SK-N-MC (cell line): ENCODE results near the gene RRBP1.

Experiments
- FOXP2 ChIP-seq: optimal IDR thresholded peaks from 2 replicates; pipeline ENCODE3; 2011; ENCODE audit warnings: mild to moderate bottlenecking, moderate library complexity; ENCODE audit not compliant: insufficient read depth; ENCODE audit errors: extremely low read length, control extremely low read depth
- POLR2AphosphoS5 ChIP-seq: IDR thresholded peaks from 2 replicates; pipeline ENCODE4 v1.6.1; 2012; ENCODE audit warnings: mild to moderate bottlenecking, low read depth, low read length, borderline replicate concordance

DNA sequence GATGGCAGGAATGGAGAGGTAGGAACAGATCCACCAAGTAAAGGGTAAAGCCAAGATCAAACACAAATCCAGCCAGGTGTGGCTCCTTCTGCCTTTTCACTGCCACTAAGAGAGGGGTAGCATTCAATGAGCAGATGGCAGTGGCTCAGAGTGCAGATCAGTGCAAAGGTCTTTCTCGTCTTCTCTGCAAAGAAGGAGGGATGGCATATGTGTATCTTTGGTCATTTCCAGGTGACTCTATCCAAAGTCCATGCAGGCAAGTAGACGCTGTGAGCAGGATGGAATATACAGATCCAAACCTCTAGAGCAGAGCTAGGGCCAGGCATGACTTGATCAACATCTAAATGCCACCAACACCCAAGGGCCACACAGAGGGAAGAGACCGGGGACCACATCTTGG lies 24.6 kb upstream of the RRBP1 start:
- TF ChIP-seq FOXP2 (no peak), POLR2AphosphoS5 (no peak)
